Dedifferentiated amniotic fluid mesenchymal stem cell (primary cell): ENCODE results near the gene INPP5A.
"Not testable (repeated sequence)": the region's sequence is repeated elsewhere in the genome, so short reads cannot be mapped to it uniquely, and the experiment has no call there.

Experiments used
- DNase-seq: peaks from one replicate; pipeline ENCODE4 v3.0.0-alpha.2; 2016; ENCODE audit errors: extremely low spot score

Gene INPP5A

DNA sequence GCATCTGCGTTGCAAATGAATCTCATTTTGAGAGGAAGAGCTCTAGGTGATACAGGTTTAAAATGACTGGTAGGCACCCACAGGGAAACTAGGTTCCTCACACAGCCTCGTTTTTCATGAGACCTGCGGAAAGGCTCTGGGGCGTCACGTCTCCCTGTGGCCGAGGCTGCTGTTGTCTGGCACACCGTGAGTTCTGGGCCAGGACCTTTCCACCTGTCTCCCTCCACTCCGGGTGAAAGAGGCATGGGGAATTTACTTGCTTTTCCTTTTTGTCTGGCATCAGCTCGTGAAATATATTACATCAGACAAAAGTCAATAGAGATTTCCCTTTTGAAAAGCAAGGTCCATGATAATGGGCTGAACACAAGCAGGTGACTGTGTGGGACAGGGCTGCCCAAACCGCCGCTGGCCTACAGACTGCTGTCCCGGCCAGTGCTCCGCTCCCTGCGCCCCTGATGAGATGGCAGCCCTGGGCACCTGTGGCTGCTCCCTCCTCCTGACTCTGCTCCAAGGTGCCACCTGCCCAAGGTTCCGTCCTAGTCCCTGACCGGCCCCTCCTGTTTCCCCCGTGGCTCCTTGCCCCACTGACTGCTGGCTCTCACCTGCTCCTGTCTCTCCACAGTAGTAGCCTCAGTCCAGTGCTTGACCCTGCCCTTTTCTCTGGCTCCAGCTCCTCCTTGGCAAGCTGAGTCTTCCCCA is 138.8 kb downstream of the INPP5A start:
- DNase-seq = no peak

GRCh38 chr10:132677096-132677472 is 139.5 kb downstream of the INPP5A start:
- DNase-seq = no peak

DNA sequence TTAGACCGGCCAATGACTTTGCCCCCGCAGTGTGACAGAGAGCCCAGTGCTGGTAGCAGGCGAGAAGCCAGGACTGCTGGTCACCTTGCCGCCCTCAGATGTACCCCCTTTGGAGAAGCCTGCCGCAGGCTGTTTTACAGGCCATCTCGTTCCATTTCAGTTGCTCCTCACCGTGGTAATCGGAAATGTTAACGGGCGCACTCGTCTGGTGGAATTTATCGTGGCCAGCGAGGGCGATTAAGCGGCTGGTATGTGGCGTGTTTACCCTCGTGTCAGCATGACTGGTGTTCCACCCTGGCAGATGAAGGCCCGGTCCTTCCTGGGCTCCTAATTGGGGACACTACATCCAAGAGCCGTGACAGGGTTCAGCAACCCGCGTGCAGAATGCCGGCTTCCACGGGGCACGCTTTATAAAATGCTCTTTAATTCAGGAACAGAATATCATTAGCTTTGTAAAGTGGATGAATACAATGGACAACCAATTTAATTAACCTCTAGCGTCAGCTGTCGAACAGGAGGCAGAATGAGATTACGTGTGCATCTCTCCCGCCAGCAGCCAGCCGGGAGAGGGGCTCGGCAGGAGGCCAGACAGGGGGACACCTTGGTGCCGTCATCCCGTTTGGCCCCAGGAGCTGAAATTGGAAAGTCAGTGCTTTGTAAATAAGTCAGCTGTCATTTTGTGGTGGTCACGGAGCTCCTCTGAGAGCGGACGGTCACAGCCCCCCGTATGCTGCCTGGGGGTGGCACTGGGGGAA is 140.1 kb downstream of the INPP5A start:
- no peak for DNase-seq

DNA sequence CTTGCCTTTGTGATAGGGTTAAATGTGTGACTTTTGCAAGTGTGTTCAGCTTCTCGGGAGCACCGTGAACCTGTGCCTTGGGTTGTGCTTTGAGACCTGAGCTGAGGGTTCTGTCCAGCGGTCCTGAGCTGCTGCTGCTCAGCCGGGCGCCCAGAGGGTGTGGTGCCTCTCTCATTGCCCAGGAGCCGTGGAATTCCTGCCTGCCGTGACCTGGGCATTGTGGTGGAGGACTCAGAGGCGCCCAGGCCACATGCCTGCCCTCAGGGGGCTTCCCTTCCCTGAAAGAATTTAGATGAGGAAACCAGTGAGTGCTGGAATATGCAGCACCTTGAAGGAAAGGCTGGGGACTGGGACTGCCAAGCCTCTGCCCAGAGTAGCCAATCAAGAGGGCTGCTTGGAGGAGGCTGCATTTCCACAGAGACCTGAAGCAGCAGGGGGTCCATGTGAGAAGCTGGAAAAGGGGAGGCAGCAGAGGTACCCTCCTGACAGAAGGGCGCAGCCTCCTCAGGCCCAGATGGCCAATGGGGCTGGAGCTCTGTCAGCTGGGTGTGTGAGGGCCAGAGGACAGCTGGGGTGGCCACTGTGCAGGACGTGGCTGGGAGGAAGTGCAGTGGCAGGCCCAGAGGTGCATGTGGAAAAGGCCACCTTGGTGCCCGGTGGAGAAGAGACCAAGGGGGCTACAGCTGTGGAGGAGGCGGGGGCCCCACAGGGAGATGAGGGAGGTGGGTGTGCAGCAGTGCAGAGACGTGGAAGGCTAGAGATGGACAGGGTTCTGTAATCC is 141.0 kb downstream of the INPP5A start:
- no peak for DNase-seq

DNA sequence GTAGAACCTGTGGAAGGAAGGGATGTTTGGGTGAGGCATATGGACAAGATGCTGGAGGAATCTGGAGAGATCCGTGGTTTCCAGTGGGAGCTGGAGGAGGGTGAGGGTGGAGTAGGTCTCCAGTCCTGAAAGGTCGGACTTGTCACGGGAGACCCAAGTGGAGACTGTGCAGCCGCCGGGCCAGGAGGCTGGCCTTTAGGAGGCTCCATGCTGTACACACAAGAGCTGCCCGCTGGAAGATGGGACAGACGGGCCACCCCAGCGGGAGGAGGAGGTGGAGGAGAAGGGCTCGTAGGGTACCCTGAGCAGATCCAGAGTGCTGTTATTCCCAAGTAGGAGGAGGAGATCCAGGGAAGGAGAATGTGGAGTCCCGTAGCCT is 141.6 kb downstream of the INPP5A start:
- no peak for DNase-seq

DNA sequence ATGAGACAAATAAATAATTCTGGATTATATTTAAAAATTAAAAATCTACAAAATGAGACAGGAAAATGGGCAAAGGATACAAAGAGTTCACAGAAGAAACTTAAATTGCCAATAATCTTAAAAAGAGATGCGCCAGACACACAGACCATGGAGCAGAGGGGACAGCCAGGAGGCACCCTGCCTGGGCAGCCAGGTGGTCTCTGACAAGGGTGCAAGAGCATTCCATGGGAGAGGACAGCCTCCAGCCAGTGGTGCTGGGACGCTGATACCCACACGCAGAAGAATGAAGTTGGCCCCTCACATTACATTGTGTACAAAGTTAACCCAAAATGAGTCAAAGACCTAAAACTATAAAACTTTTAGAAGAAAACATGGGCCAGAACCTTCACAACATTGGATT is 142.1 kb downstream of the INPP5A start:
- DNase-seq = no peak

DNA sequence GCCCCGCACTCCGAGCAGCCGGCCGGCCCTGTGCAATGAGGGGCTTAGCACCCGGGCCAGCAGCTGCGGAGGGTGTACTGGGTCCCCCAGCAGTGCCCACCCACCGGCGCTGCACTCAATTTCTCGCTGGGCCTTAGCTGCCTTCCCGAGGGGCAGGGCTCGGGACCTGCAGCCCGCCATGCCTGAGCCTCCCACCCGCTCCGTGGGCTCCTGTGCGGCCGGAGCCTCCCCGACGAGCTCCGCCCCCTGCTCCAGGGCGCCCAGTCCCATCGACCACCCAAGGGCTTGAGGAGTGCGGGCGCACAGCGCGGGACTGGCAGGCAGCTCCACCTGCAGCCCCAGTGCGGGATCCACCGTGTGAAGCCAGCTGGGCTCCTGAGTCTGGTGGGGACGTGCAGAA is 143.2 kb downstream of the INPP5A start:
- not testable (repeated sequence) for DNase-seq

DNA sequence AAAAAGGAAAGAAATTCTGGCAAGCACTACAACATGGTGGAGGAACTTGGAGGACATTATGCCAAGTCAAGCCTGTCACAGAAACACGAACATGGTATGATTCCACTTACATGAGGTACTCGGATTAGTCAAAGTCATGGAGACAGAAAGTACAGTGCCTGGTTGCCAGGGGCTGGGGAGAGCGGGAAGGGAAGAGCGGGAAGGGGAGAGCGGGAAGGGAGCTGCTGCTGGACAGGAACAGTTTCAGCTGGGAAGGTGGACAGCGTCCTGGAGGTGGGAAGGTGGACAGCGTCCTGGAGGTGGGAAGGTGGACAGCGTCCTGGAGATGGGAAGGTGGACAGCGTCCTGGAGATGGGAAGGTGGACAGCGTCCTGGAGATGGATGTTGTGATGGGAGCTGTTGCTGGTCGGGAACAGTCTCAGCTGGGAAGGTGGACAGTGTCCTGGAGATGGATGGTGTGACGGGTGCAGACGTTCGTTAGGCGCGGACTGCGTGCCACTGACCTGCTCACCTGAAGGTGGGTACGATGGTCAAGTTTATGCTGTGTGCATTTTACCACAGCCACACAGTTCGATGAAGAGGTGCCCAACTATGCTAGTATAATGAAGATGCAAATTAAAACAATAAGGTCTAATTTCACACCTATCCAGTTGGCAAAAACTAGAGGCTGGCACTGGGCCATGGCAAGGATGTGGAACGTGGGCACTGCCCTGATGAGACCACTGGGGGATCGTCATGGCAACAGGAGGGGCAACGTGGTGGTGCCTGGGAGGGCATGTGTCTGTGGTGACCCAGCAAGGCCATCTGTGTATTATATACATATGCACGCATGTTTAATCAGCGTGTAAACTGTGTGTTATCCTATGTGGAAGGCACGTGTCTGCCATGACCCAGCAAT is 144.5 kb downstream of the INPP5A start:
- DNase-seq = no peak

GRCh38 chr10:132684164-132684891 is 146.7 kb downstream of the INPP5A start:
- DNase-seq = no peak

DNA sequence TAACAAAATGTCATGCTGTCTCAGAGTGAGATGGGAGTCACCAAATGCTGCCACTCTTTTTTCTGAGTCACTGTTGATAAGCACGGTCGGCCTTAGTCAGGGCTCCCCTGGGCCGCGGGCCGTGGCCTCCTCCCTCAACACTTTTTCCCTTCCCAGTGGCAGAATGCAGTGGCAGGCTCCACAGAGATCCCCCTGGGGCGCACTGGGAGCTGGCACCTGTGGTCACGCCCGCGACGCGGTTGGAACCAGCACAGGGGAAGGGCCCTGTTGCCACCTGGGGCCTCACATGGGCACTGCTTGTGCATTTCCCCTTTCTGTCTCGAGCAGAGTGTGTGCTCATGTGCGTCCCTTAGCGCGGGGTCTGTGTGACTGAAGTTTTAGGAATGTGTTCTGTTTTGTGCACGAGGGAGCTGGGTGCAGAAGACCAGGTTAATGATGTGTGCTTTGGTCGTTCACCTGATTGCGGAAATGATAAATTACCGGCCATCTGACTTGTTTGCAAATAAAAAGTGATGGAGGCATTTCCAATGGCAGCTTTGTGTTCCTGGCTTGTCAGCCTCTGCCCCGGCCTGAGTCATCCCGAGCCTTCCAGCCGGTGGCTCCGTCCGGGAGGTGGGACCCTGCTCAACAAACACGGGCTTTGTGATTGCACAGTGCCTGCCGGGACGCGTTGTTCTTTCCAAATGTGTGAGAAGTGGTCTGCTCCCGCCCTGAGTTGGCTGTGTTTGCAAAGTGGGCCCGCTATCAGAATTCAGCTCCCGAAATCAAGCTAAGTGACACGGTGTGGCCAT is 147.7 kb downstream of the INPP5A start:
- no peak for DNase-seq

DNA sequence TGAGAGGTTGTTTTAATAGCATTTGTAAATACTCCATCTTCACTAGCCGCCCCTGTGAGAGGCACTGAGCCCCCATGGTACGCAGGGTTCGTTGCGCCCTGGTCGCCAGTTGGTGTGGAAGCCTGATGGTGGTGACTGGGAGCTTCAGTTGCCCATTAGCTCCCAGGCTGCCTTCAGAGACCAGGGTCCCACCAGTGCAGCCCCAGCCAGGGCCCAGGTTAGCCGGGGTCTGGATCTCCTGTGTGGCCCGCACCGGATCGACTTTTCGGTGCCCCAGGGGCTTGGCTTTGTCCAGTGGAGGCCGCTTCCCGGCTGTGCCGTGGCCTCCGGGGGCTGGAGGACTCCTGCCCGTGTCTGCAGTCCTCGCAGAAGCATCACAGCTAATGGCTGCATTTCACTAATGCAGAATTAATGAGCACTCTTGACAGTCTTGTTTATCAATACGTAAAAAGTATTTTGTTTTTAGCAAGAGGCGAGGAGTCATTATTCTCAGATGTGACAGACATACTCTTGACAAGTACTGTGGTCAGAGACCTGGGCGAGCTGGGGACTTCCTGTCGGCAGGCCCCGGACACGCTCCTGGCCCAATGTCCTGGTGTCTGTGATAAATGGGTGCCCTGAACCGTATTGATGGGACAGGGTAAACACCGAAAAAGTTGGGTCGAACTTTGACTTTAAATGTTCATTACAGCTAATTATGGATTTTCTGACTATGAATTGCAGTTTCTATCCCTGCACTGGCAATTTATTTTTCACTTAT is 148.5 kb downstream of the INPP5A start:
- no peak for DNase-seq

DNA sequence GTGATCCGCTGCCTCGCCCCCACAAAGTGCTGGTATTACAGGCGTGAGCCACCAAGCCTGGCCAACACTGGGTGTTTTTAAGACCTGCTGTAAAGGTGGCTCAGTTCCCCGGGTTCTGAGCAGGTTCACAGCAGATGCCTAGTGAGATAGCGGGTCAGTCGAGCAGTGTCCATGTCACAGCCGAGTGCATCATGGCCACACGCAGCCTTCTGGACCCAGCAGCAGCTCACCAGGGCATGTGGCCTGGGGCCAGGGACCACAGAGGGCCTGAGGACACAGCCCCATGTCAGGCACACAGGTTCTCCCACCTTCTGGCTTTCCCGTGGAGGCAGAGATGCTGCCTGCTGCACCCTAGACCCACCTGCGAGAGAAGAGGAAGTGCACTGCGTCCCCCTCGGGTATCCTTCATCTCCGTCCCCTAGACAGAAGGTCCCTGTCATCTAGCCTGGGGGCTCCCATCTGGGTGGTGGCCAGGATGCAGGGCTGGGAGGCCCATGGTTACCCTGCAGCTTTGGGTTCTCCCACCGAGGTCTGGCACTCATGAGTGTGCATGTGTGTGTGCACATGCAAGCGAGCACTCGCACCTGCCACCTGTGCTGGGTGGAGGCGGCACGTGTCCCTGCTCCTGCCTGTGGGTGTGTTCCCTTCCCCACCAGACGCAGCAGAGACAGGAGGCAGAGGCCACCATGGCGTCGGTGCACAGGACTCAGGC is 149.8 kb downstream of the INPP5A start:
- DNase-seq = no peak

GRCh38 chr10:132687893-132688579 is 150.4 kb downstream of the INPP5A start:
- no peak for DNase-seq

GRCh38 chr10:132688580-132689420 is 151.2 kb downstream of the INPP5A start:
- DNase-seq = no peak

DNA sequence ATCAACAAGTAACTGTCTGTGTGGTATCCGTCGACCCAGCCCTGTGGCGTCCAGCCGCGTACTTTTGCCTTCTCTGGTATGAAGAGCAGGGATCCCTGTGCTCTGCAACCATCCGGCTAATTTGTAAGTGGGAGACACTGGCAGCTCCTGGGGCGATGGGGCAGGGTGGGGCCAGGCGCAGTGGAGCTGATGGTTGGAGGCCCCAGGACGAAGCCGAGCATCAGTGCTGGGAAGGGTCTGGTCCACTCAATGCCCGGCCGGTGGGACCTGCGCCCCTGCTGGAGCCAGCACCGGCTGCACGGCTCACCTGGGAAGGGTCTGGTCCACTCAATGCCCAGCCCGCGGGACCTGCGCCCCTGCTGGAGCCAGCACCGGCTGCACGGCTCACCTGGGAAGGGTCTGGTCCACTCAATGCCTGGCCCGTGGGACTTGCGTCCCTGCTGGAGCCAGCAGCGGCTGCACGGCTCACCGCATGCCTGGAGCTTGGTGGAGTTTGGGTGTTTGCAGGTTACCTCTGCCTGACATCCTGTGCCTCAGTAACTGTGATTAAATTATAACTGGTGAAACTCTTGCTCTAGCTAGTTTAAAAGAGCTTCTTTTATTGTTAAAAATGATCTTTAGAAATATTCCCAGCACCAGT is 152.3 kb downstream of the INPP5A start:
- no peak for DNase-seq

DNA sequence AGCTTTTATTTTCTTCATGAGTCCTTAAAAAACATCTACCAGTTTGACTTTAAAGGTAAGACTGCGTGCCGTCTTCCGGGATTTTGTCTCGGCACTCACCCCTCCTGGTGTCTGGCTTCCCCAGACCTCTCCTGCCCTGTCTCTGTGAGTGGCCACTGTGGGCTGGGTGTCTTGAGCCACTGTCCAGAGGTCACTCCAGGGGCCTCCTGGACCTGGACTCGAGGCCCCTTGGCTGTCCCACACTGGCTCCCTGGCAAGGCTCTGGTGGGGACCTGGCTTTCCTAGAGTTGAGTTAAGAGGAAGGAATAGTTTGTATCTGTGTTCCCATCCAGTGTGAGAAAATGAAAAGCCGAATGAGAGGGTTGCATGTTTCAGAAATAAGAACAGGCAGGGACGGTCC is 152.8 kb downstream of the INPP5A start:
- DNase-seq = no peak
